Activated T-helper 1 cell treated with anti-CD3 and anti-CD28 coated beads, Interleukin-12 subunit alpha, Interleukin-12 subunit beta, Interleukin-2, Interleukin-4 antibody, amounts not matched to agents 30 ng/mL and 10 ng/mL and 1 ng/mL, durations not matched to agents 14 hours and 24 hours and 36 hours (primary cell): ENCODE data around the gene ZSCAN5C. TPM values are rescaled to one million over a fixed set of nuclear protein-coding genes. Genes with fewer than 3 reads are reported as not detected.

Source experiments
- DNase-seq: peaks from one replicate; pipeline ENCODE4 v3.0.0; 2021; ENCODE audit warnings: low spot score
- H3K27ac Mint-ChIP-seq: one replicate; pipeline ENCODE4 v1.8.0; 2021; ENCODE audit warnings: mild to moderate bottlenecking, mixed read lengths
- H3K27me3 Mint-ChIP-seq: one replicate; pipeline ENCODE4 v1.8.0; 2022; ENCODE audit warnings: mild to moderate bottlenecking, moderate library complexity, mixed read lengths; ENCODE audit not compliant: insufficient read depth
- H3K36me3 Mint-ChIP-seq: one replicate; pipeline ENCODE4 v1.8.0; 2021; ENCODE audit warnings: low read depth, mixed read lengths
- H3K4me1 Mint-ChIP-seq: one replicate; pipeline ENCODE4 v1.8.0; 2021; ENCODE audit warnings: low read depth, mixed read lengths
- H3K4me3 Mint-ChIP-seq: one replicate; pipeline ENCODE4 v1.8.0; 2021; ENCODE audit warnings: mild to moderate bottlenecking, moderate library complexity, mixed read lengths
- H3K9me3 Mint-ChIP-seq: one replicate; pipeline ENCODE4 v1.8.0; 2021; ENCODE audit warnings: mixed read lengths
- intact Hi-C: fragments of 100-400 bp; cut with micrococcal nuclease; formaldehyde crosslinking; loops from one replicate; pipeline ENCODE4 v1.15.1; 2024
- total RNA-seq: library from RNA; stranded (reverse); gene quantifications from 2 replicates; pipeline ENCODE4 v1.2.3, GENCODE V29; 2022

The ZSCAN5C gene
- not detected in 2 replicates for total RNA-seq

- H3K27me3 Mint-ChIP-seq: peaks cover 4% of the 10 kb centered on the region
- H3K4me1 Mint-ChIP-seq: no peaks in the 10 kb centered on the region
- no peak within 1 kb of the TSS for H3K4me3 Mint-ChIP-seq
- H3K9me3 Mint-ChIP-seq: no peaks in the 10 kb centered on the region
- DNase-seq: no peak
- no peaks in the 10 kb centered on the region for H3K36me3 Mint-ChIP-seq
- intact Hi-C loops: no loop called here
- H3K27ac Mint-ChIP-seq: no peak within 1 kb of the TSS
These were observed at the start of gene ZSCAN5C for GRCh38 chr19:56201973-56202372. Gene ZSCAN5C (plus strand): TSS chr19:56202273. CDS start chr19:56205914, 3,641 bp downstream.

- Mint-ChIP-seq H3K4me1 (peaks cover 15% of the 10 kb centered on the region), H3K27ac (no peak overlapping the region), H3K36me3 (peaks cover 30% of the 10 kb centered on the region), H3K4me3 (no peak overlapping the region), H3K27me3 (no peaks in the 10 kb centered on the region), H3K9me3 (no peaks in the 10 kb centered on the region)
- intact Hi-C loops: no loop called here
- DNase-seq: no peak
These were observed 49.4 kb upstream of the ZSCAN5C start for GRCh38 chr19:56152644-56153043.

DNA sequence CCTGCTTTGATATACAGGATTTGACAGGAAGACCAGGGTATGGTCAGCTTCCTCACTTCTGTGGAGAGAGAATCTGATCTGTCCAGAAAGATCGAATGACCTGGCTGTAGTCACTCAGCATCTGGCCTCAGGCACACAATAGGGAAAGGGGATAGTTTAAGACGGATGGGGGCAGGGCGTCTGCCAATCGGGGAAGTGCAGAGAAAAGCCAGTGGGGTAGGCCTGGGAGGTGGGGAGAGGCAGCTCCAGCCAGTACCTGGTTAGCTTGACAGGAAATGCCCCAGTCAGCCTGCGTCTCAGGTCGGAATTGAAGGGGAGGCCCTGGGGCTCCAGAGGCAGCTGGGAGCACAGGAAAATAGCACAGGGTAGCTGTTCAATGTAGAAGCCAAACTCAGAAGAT, 48.6 kb upstream of the ZSCAN5C start:
- Mint-ChIP-seq H3K36me3 (peaks cover 27% of the 10 kb centered on the region), H3K9me3 (no peaks in the 10 kb centered on the region), H3K4me3 (no peak overlapping the region), H3K27ac (peak overlapping the region; percentile 5), H3K4me1 (peaks cover 15% of the 10 kb centered on the region), H3K27me3 (no peaks in the 10 kb centered on the region)
- intact Hi-C loops: no loop called here
- DNase-seq: no peak

DNA sequence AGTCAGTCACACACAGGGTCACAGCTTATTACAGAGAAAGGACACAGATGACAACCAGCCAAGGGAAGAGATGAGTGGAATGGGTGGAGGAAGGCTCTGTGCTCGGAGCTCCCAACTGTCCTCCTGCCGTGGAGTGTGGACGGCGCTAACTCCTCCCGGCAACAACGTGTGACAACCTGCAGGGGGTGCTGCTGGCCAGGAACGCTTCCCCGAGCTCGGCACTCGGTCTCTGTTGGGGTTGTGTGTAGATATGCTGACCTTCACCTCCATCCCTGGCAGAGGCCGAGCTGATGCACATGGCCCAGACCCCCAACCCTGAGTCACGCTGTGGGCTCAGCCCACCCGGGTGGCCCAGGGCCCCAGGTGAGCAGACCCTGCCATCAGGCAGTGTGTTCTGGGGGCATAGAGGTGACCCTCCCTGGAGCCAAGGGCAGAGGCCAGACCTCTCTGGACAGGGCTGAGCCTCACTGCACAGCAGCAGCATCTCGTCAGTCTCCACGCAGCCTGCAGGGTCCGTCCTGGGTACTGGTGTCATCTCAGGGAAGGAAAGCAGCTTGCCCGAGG, 46.9 kb upstream of the ZSCAN5C start:
- no peak for DNase-seq
- intact Hi-C loops: no loop called here
- H3K27me3 Mint-ChIP-seq: no peaks in the 10 kb centered on the region
- no peak overlapping the region for H3K4me3 Mint-ChIP-seq
- peak overlapping the region; percentile 44 for H3K27ac Mint-ChIP-seq
- H3K4me1 Mint-ChIP-seq: peaks cover 19% of the 10 kb centered on the region
- no peaks in the 10 kb centered on the region for H3K9me3 Mint-ChIP-seq
- H3K36me3 Mint-ChIP-seq: peaks cover 29% of the 10 kb centered on the region

GRCh38 chr19:56156768-56157167, 45.3 kb upstream of the ZSCAN5C start:
- Mint-ChIP-seq H3K4me3 (no peak overlapping the region), H3K27me3 (no peaks in the 10 kb centered on the region), H3K27ac (no peak overlapping the region), H3K36me3 (peaks cover 26% of the 10 kb centered on the region), H3K4me1 (peaks cover 17% of the 10 kb centered on the region), H3K9me3 (no peaks in the 10 kb centered on the region)
- intact Hi-C loops: no loop called here
- no peak for DNase-seq

- H3K36me3 Mint-ChIP-seq: peaks cover 26% of the 10 kb centered on the region
- H3K4me3 Mint-ChIP-seq: no peak overlapping the region
- H3K27me3 Mint-ChIP-seq: no peaks in the 10 kb centered on the region
- no peak overlapping the region for H3K27ac Mint-ChIP-seq
- intact Hi-C loops: no loop called here
- DNase-seq: no peak
- peaks cover 15% of the 10 kb centered on the region for H3K4me1 Mint-ChIP-seq
- no peaks in the 10 kb centered on the region for H3K9me3 Mint-ChIP-seq
These were observed 43.8 kb upstream of the ZSCAN5C start for GRCh38 chr19:56158170-56158757.

GRCh38 chr19:56159009-56159559, 43.0 kb upstream of the ZSCAN5C start:
- Mint-ChIP-seq H3K36me3 (peaks cover 22% of the 10 kb centered on the region), H3K27ac (peak overlapping the region; percentile 25), H3K4me3 (no peak overlapping the region), H3K9me3 (no peaks in the 10 kb centered on the region), H3K27me3 (no peaks in the 10 kb centered on the region), H3K4me1 (peaks cover 7% of the 10 kb centered on the region)
- intact Hi-C loops: no loop called here
- no peak for DNase-seq

DNA sequence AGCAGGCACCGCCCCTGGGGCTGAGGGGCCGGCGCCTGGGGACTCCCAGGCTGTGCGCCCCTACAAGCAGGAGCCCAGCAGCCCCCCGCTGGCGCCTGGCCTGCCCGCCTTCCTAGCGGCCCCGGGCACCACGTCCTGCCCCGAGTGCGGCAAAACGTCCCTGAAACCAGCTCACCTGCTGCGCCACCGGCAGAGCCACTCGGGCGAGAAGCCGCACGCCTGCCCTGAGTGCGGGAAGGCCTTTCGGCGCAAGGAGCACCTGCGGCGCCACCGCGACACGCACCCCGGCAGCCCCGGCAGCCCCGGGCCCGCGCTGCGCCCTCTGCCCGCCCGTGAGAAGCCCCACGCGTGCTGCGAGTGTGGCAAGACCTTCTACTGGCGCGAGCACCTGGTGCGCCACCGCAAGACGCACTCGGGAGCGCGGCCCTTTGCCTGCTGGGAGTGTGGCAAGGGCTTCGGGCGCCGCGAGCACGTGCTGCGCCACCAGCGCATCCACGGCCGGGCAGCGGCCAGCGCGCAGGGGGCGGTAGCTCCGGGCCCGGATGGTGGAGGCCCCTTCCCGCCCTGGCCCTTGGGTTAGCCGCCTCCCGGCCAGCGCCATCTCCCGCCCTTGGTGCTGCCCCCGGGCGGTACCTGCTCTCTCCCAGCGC, 42.3 kb upstream of the ZSCAN5C start:
- H3K4me3 Mint-ChIP-seq: no peak overlapping the region
- H3K36me3 Mint-ChIP-seq: peaks cover 22% of the 10 kb centered on the region
- H3K4me1 Mint-ChIP-seq: peaks cover 7% of the 10 kb centered on the region
- H3K9me3 Mint-ChIP-seq: no peaks in the 10 kb centered on the region
- H3K27me3 Mint-ChIP-seq: no peaks in the 10 kb centered on the region
- intact Hi-C loops: no loop called here
- no peak overlapping the region for H3K27ac Mint-ChIP-seq
- no peak for DNase-seq

- H3K27ac Mint-ChIP-seq: no peak overlapping the region
- intact Hi-C loops: no loop called here
- H3K4me3 Mint-ChIP-seq: no peak overlapping the region
- H3K27me3 Mint-ChIP-seq: no peaks in the 10 kb centered on the region
- DNase-seq: no peak
- no peaks in the 10 kb centered on the region for H3K9me3 Mint-ChIP-seq
- peaks cover 7% of the 10 kb centered on the region for H3K4me1 Mint-ChIP-seq
- peaks cover 11% of the 10 kb centered on the region for H3K36me3 Mint-ChIP-seq
These were observed 40.5 kb upstream of the ZSCAN5C start for GRCh38 chr19:56161534-56161933.

DNA sequence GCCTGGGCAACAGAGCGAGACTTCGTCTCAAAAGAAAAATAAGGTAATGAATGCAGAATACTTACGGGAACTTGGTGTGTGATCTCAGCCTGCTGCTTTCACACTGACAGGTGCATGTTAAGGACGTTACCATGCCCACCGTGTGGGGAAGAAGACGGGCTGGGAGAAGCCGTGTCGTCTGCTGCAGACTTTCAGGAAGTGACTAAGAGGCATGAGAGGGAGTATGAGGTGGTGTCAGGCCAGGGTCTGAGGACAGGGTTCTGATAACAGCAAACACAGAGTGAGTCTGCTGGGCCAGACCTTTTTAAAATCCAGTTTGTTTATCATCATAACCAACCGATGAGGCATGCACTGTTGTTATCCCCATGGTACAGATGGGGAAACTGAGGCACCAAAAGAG, 39.8 kb upstream of the ZSCAN5C start:
- Mint-ChIP-seq H3K36me3 (peaks cover 11% of the 10 kb centered on the region), H3K27ac (no peak overlapping the region), H3K27me3 (no peaks in the 10 kb centered on the region), H3K4me3 (no peak overlapping the region), H3K9me3 (no peaks in the 10 kb centered on the region), H3K4me1 (peaks cover 7% of the 10 kb centered on the region)
- no peak for DNase-seq
- intact Hi-C loops: no loop called here

DNA sequence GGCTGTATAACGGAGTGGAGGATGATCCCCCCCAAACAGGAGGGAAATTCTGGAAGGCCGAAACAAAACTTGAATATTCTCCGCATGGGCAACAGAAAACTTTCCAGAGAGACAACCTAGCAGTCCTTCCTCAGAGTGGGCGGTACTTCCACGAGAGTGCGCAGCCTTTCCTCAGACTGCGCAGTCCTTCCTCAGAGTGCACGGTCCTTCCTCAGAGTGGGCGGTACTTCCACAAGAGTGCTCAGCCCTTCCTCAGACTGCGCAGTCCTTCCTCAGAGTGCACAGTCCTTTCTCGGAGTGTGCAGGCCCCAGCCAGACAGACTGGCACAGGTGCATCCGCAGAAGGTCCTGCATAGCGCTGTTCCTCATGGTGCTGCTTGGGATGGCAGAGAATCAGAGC, 39.0 kb upstream of the ZSCAN5C start:
- Mint-ChIP-seq H3K36me3 (peaks cover 11% of the 10 kb centered on the region), H3K27me3 (no peaks in the 10 kb centered on the region), H3K4me3 (no peak overlapping the region), H3K9me3 (no peaks in the 10 kb centered on the region), H3K4me1 (peaks cover 7% of the 10 kb centered on the region), H3K27ac (no peak overlapping the region)
- no peak for DNase-seq
- intact Hi-C loops: no loop called here

GRCh38 chr19:56167064-56167578, 35.0 kb upstream of the ZSCAN5C start:
- H3K4me3 Mint-ChIP-seq: no peak overlapping the region
- H3K36me3 Mint-ChIP-seq: no peaks in the 10 kb centered on the region
- peaks cover 4% of the 10 kb centered on the region for H3K27me3 Mint-ChIP-seq
- no peaks in the 10 kb centered on the region for H3K9me3 Mint-ChIP-seq
- intact Hi-C loops: no loop called here
- no peak overlapping the region for H3K27ac Mint-ChIP-seq
- DNase-seq: no peak
- no peaks in the 10 kb centered on the region for H3K4me1 Mint-ChIP-seq

- H3K4me3 Mint-ChIP-seq: no peak overlapping the region
- peaks cover 4% of the 10 kb centered on the region for H3K27me3 Mint-ChIP-seq
- no peaks in the 10 kb centered on the region for H3K4me1 Mint-ChIP-seq
- intact Hi-C loops: no loop called here
- no peak for DNase-seq
- no peak overlapping the region for H3K27ac Mint-ChIP-seq
- H3K36me3 Mint-ChIP-seq: no peaks in the 10 kb centered on the region
- no peaks in the 10 kb centered on the region for H3K9me3 Mint-ChIP-seq
These were observed 31.8 kb upstream of the ZSCAN5C start for GRCh38 chr19:56170261-56170660.
